Spinal cord (tissue), 10 donors: Measurements from ENCODE around the gene TUBG2. TPM values are rescaled to one million over a fixed set of nuclear protein-coding genes. Genes with fewer than 3 reads are reported as not detected.
A peak's percentile ranks its signal among the peaks of the same experiment; 100 is the strongest.

Source experiments
- DNase-seq, 6 donors: peaks; one replicate each; pipeline versions ENCODE4 v3.0.0 to v3.0.0-alpha.2; 2013 to 2015; ENCODE audit warnings: low spot score in 6 of 6, low read depth in 4 of 6
- H3K27ac ChIP-seq: one replicate; pipeline ENCODE4 v1.5.1; 2013; ENCODE audit warnings: low read depth, low read length, control low read depth
- H3K27me3 ChIP-seq: one replicate; pipeline ENCODE4 v1.6.1; 2013; ENCODE audit warnings: low read length; ENCODE audit not compliant: control insufficient read depth, insufficient read depth
- H3K36me3 ChIP-seq: one replicate; pipeline ENCODE4 v1.6.1; 2013; ENCODE audit warnings: low read length; ENCODE audit not compliant: control insufficient read depth, insufficient read depth
- H3K4me1 ChIP-seq: one replicate; pipeline ENCODE4 v1.6.1; 2013; ENCODE audit warnings: low read length; ENCODE audit not compliant: control insufficient read depth, insufficient read depth
- H3K4me3 ChIP-seq: one replicate; pipeline ENCODE4 v1.5.1; 2013; ENCODE audit warnings: low read depth, low read length, control low read depth
- H3K9me3 ChIP-seq: one replicate; pipeline ENCODE4 v1.6.1; 2013; ENCODE audit warnings: low read length; ENCODE audit not compliant: control insufficient read depth, insufficient read depth
- WGBS: methylation state at CpG from one replicate; pipeline ENCODE4 v1.1.5; 2013; ENCODE audit warnings: missing lambda C conversion rate; ENCODE audit not compliant: insufficient coverage; 5-methylcytosine and 5-hydroxymethylcytosine counted together
- polyA plus RNA-seq, 2 donors: library from polyadenylated mRNA; unstranded; fragments of 120-200 nt; gene quantifications; one replicate each; pipeline ENCODE4 v1.2.1, GENCODE V29; 2013; ENCODE audit not compliant: insufficient read length in 2 of 2
- small RNA-seq: library from RNA; depleted of rRNA; stranded (forward); fragments of <200 nt; gene quantifications from one replicate; pipeline ENCODE3, GENCODE V24; 2014; ENCODE audit warnings: low replicate concordance
- total RNA-seq, 2 donors: library from RNA; depleted of rRNA in 1 of 2; stranded (reverse); fragments of 120-200 nt in 1 of 2; fragments of >200 nt in 1 of 2; gene quantifications; one replicate each; pipeline versions ENCODE4 v1.2.3 to v1.2.4, GENCODE V29; 2013 to 2014
- donor health status: healthy.

TUBG2 gene
- total and polyA plus RNA-seq, 4 donors = 21.1 to 85.6 (median 44.6) TPM

- no peak overlapping the region for H3K4me3 ChIP-seq
- WGBS = no CpG with 5 or more reads among the region's 5 CpGs
- peaks cover 98% of the 10 kb centered on the region for H3K36me3 ChIP-seq
These were observed 47.6 kb downstream of the TUBG2 start for GRCh38 chr17:42706732-42707131.

DNA sequence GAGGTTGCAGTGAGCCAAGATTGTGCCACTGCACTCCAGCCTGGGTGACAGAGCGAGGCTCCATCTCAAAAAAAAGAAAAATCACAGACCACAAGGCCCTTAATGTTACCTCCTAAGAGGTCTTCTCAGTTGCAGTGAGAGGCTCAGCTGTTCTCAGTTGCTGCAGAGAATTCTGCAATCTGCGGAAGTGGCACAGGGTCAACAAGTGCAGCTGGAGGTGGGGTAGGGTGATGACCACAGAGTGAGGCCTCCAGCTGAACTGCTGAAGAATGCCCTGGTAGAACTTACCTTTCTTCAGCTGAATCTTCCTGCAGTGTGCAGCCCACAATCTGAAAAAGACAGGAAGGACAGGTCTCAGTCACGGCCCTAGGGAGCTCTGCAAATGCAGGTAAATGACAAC, 49.5 kb downstream of the TUBG2 start:
- H3K4me1 ChIP-seq = no peaks in the 10 kb centered on the region
- no peak overlapping the region for H3K27ac ChIP-seq
- no peaks in the 10 kb centered on the region for H3K27me3 ChIP-seq
- H3K9me3 ChIP-seq = no peaks in the 10 kb centered on the region
- no peak for DNase-seq
- WGBS = 100% methylated on average over 2 of the region's 3 CpGs
- H3K4me3 ChIP-seq = no peak overlapping the region
- H3K36me3 ChIP-seq = peaks cover 97% of the 10 kb centered on the region

More at GRCh38 chr17:42706732-42707131, 47.6 kb downstream of the TUBG2 start:
- H3K9me3 ChIP-seq = no peaks in the 10 kb centered on the region
- H3K27ac ChIP-seq = no peak overlapping the region
- H3K27me3 ChIP-seq = no peaks in the 10 kb centered on the region
- H3K4me1 ChIP-seq = no peaks in the 10 kb centered on the region
- no peak for DNase-seq

- H3K4me1 ChIP-seq = no peaks in the 10 kb centered on the region
- peaks cover 90% of the 10 kb centered on the region for H3K36me3 ChIP-seq
- 67% methylated on average over 2 of the region's 2 CpGs for WGBS
- no peaks in the 10 kb centered on the region for H3K9me3 ChIP-seq
- peak in 1 of 6 donors; percentile 34 for DNase-seq
- no peak overlapping the region for H3K4me3 ChIP-seq
- no peaks in the 10 kb centered on the region for H3K27me3 ChIP-seq
- H3K27ac ChIP-seq = no peak overlapping the region
These were observed 50.5 kb downstream of the TUBG2 start for GRCh38 chr17:42709561-42709960.

Small RNA genes within 50 kb of the gene (small RNA-seq; reads per million reads assigned to genes)
- not detected for gene MIR6780A

Other genes starting within 250 kb of the TUBG2 start
- 100 to 1,000 TPM in 1 of 2 donors, 10 to 100 TPM in 1; 60.5 to 151 TPM for gene CAVIN1, start 236.0 kb upstream of the TUBG2 start, total RNA-seq
- 10 to 100 TPM; 30.9 to 57.1 TPM for gene CAVIN1, start 236.0 kb upstream of the TUBG2 start, polyA plus RNA-seq
- gene ATP6V0A1, start 200.4 kb upstream of the TUBG2 start, total RNA-seq = 100 to 1,000 TPM in 1 of 2 donors, 10 to 100 TPM in 1; 71.1 to 321 TPM
- 100 to 1,000 TPM; 179 to 218 TPM for gene ATP6V0A1, start 200.4 kb upstream of the TUBG2 start, polyA plus RNA-seq
- gene NAGLU, start 123.0 kb upstream of the TUBG2 start, total RNA-seq = 10 to 100 TPM; 13.0 to 24.2 TPM
- gene NAGLU, start 123.0 kb upstream of the TUBG2 start, polyA plus RNA-seq = 10 to 100 TPM; 17.2 to 23.4 TPM
- 1 to 10 TPM in 1 of 2 donors, under 1 TPM in 1; 0.69 to 5.2 TPM for gene HSD17B1, start 106.4 kb upstream of the TUBG2 start, total RNA-seq
- 1 to 10 TPM; 5.2 to 6.8 TPM for gene HSD17B1, start 106.4 kb upstream of the TUBG2 start, polyA plus RNA-seq
- gene COASY, start 97.1 kb upstream of the TUBG2 start, total RNA-seq = 10 to 100 TPM; 12.8 to 25.7 TPM
- 10 to 100 TPM; 44.8 to 49.7 TPM for gene COASY, start 97.1 kb upstream of the TUBG2 start, polyA plus RNA-seq
- 10 to 100 TPM; 20.3 to 23.7 TPM for gene MLX, start 92.2 kb upstream of the TUBG2 start, total RNA-seq
- 10 to 100 TPM; 36.7 to 45.4 TPM for gene MLX, start 92.2 kb upstream of the TUBG2 start, polyA plus RNA-seq
- 1 to 10 TPM; 5.9 to 10.0 TPM for gene PSMC3IP, start 81.6 kb upstream of the TUBG2 start, total RNA-seq
- gene PSMC3IP, start 81.6 kb upstream of the TUBG2 start, polyA plus RNA-seq = 10 to 100 TPM; 18.3 to 24.1 TPM
- gene RETREG3, start 49.9 kb upstream of the TUBG2 start, total RNA-seq = 10 to 100 TPM; 41.1 to 50.4 TPM
- 10 to 100 TPM; 30.0 to 41.7 TPM for gene RETREG3, start 49.9 kb upstream of the TUBG2 start, polyA plus RNA-seq
- 10 to 100 TPM; 17.0 to 42.9 TPM for gene TUBG1, start 49.6 kb upstream of the TUBG2 start, total RNA-seq
- 10 to 100 TPM; 56.9 to 67.4 TPM for gene TUBG1, start 49.6 kb upstream of the TUBG2 start, polyA plus RNA-seq
- 10 to 100 TPM in 1 of 2 donors, 1 to 10 TPM in 1; 5.5 to 23.7 TPM for gene PLEKHH3, start 17.7 kb downstream of the TUBG2 start, total RNA-seq
- gene PLEKHH3, start 17.7 kb downstream of the TUBG2 start, polyA plus RNA-seq = 10 to 100 TPM; 16.9 to 26.4 TPM
- 1 to 10 TPM; 1.3 to 4.4 TPM for gene CCR10, start 22.6 kb downstream of the TUBG2 start, total RNA-seq
- gene CCR10, start 22.6 kb downstream of the TUBG2 start, polyA plus RNA-seq = 1 to 10 TPM; 2.7 to 5.2 TPM
- gene CNTNAP1, start 23.2 kb downstream of the TUBG2 start, total RNA-seq = 10 to 100 TPM; 19.8 to 70.9 TPM
- 10 to 100 TPM; 55.1 to 62.9 TPM for gene CNTNAP1, start 23.2 kb downstream of the TUBG2 start, polyA plus RNA-seq
- 10 to 100 TPM; 28.7 to 42.5 TPM for gene EZH1, start 85.8 kb downstream of the TUBG2 start, total RNA-seq
- 10 to 100 TPM; 43.0 to 53.5 TPM for gene EZH1, start 85.8 kb downstream of the TUBG2 start, polyA plus RNA-seq
- 100 to 1,000 TPM in 1 of 2 donors, 10 to 100 TPM in 1; 25.2 to 106 TPM for gene RAMP2, start 101.9 kb downstream of the TUBG2 start, total RNA-seq
- gene RAMP2, start 101.9 kb downstream of the TUBG2 start, polyA plus RNA-seq = 100 to 1,000 TPM in 1 of 2 donors, 10 to 100 TPM in 1; 79.3 to 100 TPM
- gene VPS25, start 114.2 kb downstream of the TUBG2 start, total RNA-seq = 100 to 1,000 TPM in 1 of 2 donors, 10 to 100 TPM in 1; 39.6 to 106 TPM
- gene VPS25, start 114.2 kb downstream of the TUBG2 start, polyA plus RNA-seq = 10 to 100 TPM; 54.1 to 64.9 TPM
- 10 to 100 TPM in 1 of 2 donors, 1 to 10 TPM in 1; 3.5 to 11.2 TPM for gene WNK4, start 121.3 kb downstream of the TUBG2 start, total RNA-seq
- 10 to 100 TPM in 1 of 2 donors, 1 to 10 TPM in 1; 1.9 to 14.1 TPM for gene WNK4, start 121.3 kb downstream of the TUBG2 start, polyA plus RNA-seq
- gene COA3, start 139.4 kb downstream of the TUBG2 start, total RNA-seq = 100 to 1,000 TPM in 1 of 2 donors, 10 to 100 TPM in 1; 83.3 to 152 TPM
- 100 to 1,000 TPM; 126 to 127 TPM for gene COA3, start 139.4 kb downstream of the TUBG2 start, polyA plus RNA-seq
- 1 to 10 TPM in 1 of 2 donors, under 1 TPM in 1; 0.50 to 1.3 TPM for gene CNTD1, start 139.6 kb downstream of the TUBG2 start, total RNA-seq
- gene CNTD1, start 139.6 kb downstream of the TUBG2 start, polyA plus RNA-seq = 1 to 10 TPM; 1.3 to 2.8 TPM
- 10 to 100 TPM; 72.9 to 87.0 TPM for gene BECN1, start 165.0 kb downstream of the TUBG2 start, total RNA-seq
- gene BECN1, start 165.0 kb downstream of the TUBG2 start, polyA plus RNA-seq = 10 to 100 TPM; 60.5 to 65.1 TPM
- 10 to 100 TPM; 55.8 to 59.2 TPM for gene PSME3, start 174.1 kb downstream of the TUBG2 start, total RNA-seq
- gene PSME3, start 174.1 kb downstream of the TUBG2 start, polyA plus RNA-seq = 10 to 100 TPM; 96.6 to 98.5 TPM
- gene AOC2, start 185.3 kb downstream of the TUBG2 start, total RNA-seq = 1 to 10 TPM; 1.2 to 1.3 TPM
- gene AOC2, start 185.3 kb downstream of the TUBG2 start, polyA plus RNA-seq = 1 to 10 TPM; 3.3 to 4.1 TPM
- 1 to 10 TPM; 2.7 to 6.2 TPM for gene AOC3, start 191.9 kb downstream of the TUBG2 start, total RNA-seq
- 1 to 10 TPM; 2.9 to 3.0 TPM for gene AOC3, start 191.9 kb downstream of the TUBG2 start, polyA plus RNA-seq
- gene G6PC1, start 241.5 kb downstream of the TUBG2 start, total RNA-seq = under 1 TPM in 1 of 2 donors, not detected in 1; 0.06 TPM
- under 1 TPM; 0.05 to 0.11 TPM for gene G6PC1, start 241.5 kb downstream of the TUBG2 start, polyA plus RNA-seq